Activated CD4-positive, CD25-positive, alpha-beta regulatory T cell (primary cell): ENCODE measurements around the gene PTGFR.

ENCODE experiments used
- DNase-seq, 4 experiments: peaks; one replicate each; lab custom pipeline; 2025; lab: John Stamatoyannopoulos, UW

The PTGFR gene

DNA sequence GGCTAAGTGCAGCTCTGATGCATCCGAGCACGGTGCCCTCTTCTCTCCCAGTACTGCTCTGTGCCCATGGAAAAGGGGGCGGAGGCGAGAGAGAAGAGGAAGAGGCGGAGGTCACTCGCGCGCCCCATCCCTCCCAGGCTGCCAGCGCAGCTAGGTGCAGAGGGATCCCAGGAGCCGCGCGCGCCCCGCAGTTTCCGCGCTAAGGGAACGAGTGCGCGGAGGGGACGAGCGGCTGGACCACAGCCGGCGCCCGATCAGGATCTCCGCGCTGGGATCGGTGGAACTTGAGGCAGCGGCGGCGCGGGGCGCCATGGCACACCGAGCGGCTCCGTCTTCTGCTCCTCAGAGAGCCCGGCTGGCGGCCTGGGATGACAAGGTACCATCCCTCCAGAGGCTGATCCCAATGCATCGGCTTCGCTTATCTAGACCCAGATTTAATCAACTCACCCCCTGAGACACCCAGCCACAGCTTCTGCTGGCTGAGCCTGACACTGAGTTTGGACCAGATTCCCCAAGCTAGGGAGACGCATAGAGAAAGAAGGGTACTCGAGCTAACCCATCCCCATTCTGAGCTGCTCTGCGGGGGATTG lies at the start of gene PTGFR:
PTGFR (plus strand) TSS at position 114 of the 590 bp plus-strand sequence. CDS start 1,770 bp downstream, outside the sequence.
- no peak for DNase-seq

DNA sequence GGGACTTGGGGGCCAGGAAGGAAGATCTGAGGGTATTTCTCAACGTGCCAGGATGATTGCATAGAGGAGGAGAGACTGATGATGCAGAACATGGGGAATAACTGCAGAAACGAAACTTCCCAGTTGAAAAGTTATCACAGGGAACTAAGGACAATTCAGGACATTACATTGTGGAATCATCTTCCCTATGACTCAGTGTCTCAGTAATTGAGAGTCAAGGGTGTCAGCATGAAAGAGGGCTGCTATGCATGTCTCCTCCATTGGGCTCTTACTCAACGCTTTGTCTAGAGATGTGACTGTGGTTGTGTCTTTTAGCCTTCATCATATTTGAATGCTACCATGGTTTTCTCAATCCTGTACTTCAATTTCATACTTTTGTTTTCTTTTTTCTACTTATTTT lies 48.9 kb upstream of the PTGFR start:
- DNase-seq, result no peak

DNA sequence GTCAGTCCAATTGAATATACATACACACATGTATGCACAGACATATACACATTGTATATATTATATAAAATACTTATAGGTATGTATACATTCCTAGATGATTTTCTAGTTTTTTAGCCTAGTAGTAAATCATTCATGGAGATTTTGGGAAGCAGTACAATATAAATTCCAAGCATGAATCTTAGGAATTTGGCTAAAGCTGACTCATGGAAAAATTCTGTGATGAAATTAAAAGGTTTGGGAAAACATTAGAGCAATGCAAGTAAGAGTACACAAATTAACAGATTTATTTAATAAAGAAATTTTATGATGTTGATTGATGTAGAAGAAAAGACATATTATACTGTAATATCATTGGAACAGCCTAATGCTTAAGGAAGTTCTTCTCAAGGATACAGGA lies 43.7 kb upstream of the PTGFR start:
- DNase-seq, result no peak

GRCh38 chr1:78464449-78464891 lies 26.3 kb upstream of the PTGFR start:
- DNase-seq, result no peak

DNA sequence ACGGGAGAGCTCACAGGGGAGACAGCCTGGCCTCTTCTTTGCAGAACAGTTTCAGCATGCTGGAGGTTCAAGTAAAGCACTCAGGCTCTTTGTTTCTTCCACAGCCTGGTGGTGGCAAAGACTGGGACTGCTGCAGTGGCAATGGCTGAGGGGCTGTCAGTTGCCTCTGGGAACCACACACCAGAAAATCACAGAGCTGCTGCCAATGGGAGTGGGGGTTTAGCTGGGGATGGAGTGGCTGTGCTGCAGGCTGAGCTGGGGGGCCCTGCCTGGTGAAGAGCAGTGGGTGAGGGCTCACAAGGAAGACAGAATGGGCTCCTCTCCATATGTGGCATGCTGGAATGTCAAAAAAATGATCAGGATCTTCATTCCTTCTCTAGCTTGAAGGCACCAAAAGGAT lies 25.6 kb upstream of the PTGFR start:
- no peak for DNase-seq

DNA sequence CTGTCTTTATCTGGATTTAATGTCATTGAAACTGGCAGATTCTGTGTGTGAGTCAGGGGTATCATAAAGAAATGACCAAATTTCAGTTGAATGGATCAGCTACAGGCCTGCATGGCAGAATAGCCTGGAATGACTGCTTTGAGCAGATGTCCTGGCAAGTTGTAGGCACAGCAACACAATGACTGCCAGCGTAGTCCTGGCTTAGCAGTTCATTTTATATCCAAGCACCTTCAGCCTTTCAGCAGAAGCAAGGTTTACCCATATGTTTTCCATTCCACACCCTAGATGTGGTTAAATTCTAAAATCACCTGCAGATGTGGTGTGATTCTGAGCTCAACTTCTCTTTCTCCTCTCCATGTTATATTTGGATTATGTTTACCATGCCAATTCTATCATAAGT lies 22.3 kb upstream of the PTGFR start:
- no peak for DNase-seq

- DNase-seq, result no peak
Measured at GRCh38 chr1:78469576-78469975, 21.2 kb upstream of the PTGFR start.

- no peak for DNase-seq
Measured at GRCh38 chr1:78471890-78472620, 18.7 kb upstream of the PTGFR start.

GRCh38 chr1:78472851-78473496 lies 17.8 kb upstream of the PTGFR start:
- DNase-seq, result no peak

DNA sequence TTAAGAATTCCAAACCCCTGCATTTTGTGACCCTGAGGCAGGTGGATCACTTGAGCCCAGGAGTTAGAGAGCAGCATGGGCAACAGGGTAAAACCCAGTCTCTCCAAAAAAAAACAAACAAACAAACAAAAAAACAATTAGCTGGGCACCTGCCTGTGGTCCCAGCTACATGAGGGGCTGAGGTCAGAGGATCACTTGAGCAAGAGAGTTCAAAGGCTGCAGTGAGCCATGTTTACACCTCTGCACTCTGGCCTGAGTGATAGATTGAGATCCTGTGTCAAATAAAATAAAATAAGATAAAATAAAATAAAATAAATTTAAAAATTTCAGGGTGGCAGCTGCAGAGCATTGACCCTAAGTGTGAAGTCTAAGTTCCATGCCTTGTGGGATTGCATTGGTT lies 16.7 kb upstream of the PTGFR start:
- no peak for DNase-seq

GRCh38 chr1:78475888-78476610 lies 14.7 kb upstream of the PTGFR start:
- no peak for DNase-seq

- no peak for DNase-seq
Measured at GRCh38 chr1:78483903-78484302, 6.9 kb upstream of the PTGFR start.

DNA sequence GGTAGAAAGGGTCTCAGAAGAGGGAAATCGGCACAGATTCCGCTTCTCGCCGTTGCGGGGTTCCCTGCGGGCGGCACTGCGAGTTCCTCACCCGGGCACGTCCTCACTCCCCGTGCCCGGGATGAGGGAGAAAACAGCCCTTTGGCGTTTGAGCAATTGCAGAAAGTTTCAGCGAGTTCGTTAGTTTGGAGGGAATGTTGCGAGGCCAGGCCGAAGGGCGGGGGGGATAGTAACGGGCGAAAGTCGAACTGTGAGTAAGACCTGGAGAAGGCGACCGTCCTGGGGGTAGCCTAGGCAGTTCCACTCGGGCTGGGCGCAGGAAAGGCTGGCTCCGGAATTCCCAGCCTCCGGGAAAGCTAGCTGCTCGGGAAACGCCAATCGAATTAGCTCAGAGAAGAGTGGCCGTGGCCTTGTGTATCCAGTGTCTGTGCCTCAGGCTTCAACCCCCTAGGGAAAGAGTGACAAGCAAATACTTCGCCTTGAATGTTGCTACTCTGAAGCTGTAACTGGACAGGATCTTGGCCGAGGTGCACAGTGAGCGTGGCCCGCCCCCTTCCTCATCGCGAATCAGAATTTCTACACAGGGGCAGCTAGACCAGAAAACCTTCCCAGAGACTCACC lies 787 bp downstream of the PTGFR start:
- DNase-seq, result no peak

GRCh38 chr1:78492386-78492950 lies 1.7 kb downstream of the PTGFR start:
- DNase-seq, result no peak

GRCh38 chr1:78493451-78493850 lies 2.7 kb downstream of the PTGFR start:
- no peak for DNase-seq

- DNase-seq, result no peak
Measured at GRCh38 chr1:78497201-78497600, 6.4 kb downstream of the PTGFR start.

DNA sequence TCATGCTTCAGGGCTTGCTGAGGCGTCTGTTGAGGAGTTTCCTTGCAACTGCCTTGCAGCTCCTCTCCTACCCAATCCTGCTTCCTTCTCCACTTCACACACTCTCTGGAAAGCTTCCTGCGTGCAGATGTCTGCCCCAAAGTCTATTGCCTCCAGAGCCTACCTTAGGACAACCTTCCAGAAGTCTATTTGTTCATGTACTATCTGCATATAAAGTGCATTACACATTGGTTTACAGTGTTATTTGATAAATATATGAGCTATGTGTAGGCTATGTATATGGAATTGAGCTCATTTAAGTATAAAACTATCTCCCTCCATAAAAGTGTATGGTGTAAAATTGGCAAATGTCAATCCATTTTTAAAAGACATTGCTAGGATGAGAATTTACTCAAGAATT lies 9.8 kb downstream of the PTGFR start:
- DNase-seq, result no peak

DNA sequence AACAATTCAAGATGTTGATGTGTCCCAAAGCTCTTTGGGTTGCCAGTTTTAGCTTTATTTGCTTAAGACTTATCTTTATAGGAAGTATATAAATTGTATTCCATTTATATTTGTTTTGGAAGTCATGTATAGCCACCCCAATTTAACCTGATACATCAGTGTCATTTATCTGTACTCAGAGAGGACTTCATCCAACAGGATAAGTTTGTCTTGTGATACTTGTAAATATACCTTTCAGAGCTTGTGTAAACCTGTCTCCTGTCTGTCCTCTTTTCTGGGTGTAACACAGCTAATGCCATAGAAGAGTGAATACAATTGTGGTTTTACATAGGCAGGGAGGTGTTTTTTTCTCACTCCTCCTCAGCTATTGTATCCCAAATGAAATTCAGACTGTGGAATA lies 10.4 kb downstream of the PTGFR start:
- DNase-seq, result no peak

- DNase-seq, result no peak
Measured at GRCh38 chr1:78511334-78511733, 20.6 kb downstream of the PTGFR start.

DNA sequence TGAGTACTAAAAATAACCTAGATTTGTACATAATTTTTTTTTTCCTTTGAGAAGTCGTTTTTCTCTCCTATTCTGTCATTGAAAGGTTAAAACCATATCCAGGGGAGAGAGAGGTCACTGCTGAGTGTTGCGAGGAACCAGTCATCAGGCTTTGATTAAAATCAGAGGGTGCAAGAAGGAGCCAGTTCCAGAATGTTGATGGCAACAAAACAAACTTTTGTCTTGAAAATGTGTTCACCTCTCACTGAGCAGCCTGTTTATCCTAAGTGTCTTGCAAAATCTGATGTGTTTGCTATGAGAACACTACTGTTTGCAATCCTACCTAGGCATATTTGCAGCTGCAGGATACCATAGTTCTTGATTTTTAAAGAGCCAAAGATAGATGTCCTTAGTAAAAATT lies 25.9 kb downstream of the PTGFR start:
- no peak for DNase-seq

- no peak for DNase-seq
Measured at GRCh38 chr1:78519446-78519845, 28.7 kb downstream of the PTGFR start.

GRCh38 chr1:78520216-78520615 lies 29.4 kb downstream of the PTGFR start:
- no peak for DNase-seq
